Measurements from ENCODE around the gene KIF7. TPM values are rescaled to one million over a fixed set of nuclear protein-coding genes. Genes with fewer than 3 reads are reported as not detected.

Gene KIF7
- total and polyA plus RNA-seq, 2 experiments from 2014 or later = 4.6 to 20.1 TPM

GRCh38 chr15:89671687-89672086 lies 16.4 kb upstream of the KIF7 start:
- Mint-ChIP-seq H3K4me3 (no peak overlapping the region), H3K27ac (no peak overlapping the region), H3K9me3 (no peaks in the 10 kb centered on the region), H3K36me3 (ENCODE audit: low read depth) (no peaks in the 10 kb centered on the region), H3K27me3 (ENCODE audit: insufficient read depth, low read depth, poor library complexity) (peaks cover 5% of the 10 kb centered on the region), H3K4me1 (peaks cover 10% of the 10 kb centered on the region; the same call in 2 of the 3 replicates)
- DNase-seq (ENCODE audit: low spot score) = no peak
- no peak for ATAC-seq
- no peaks in the 10 kb centered on the region for H3K79me2 ChIP-seq (replicated peaks; ENCODE audit: insufficient read depth)
- H3F3A ChIP-seq (replicated peaks; ENCODE audit: low read depth) = no peaks in the 10 kb centered on the region
- H3K27ac ChIP-seq (ENCODE audit: low read depth) = no peak overlapping the region
- H3K9me2 ChIP-seq (ENCODE audit: insufficient read depth) = no peaks in the 10 kb centered on the region
- H3K27me3 ChIP-seq (ENCODE audit: insufficient read depth) = no peaks in the 10 kb centered on the region
- no peaks in the 10 kb centered on the region for H3K36me3 ChIP-seq (ENCODE audit: insufficient read depth)
- H3K4me3 ChIP-seq = no peak overlapping the region
- TF ChIP-seq ZNF462 (CRISPR knock-in tag; IDR thresholded peaks at IDR 0.05) (no peak), CTCF (conservative IDR thresholded peaks at IDR 0.05; ENCODE audit: low read depth in 2 of 2) (no peak), NANOG (IDR thresholded peaks at IDR 0.05; ENCODE audit: borderline replicate concordance) (no peak), POLR2AphosphoS5 (IDR thresholded peaks at IDR 0.05; ENCODE audit: low read depth) (no peak), ZNF114 (CRISPR knock-in tag; IDR thresholded peaks at IDR 0.05) (no peak), CREB1 (CRISPR knock-in tag; IDR thresholded peaks at IDR 0.05; ENCODE audit: low read depth) (no peak), EZH2 (IDR thresholded peaks at IDR 0.05; ENCODE audit: low read depth, unreplicated experiment) (no peak), REST (IDR thresholded peaks at IDR 0.05; ENCODE audit: unreplicated experiment) (no peak)
- no peak overlapping the region for H2AFZ ChIP-seq
- no peaks in the 10 kb centered on the region for H3K4me1 ChIP-seq (ENCODE audit: insufficient read depth)
- no peaks in the 10 kb centered on the region for H4K20me1 ChIP-seq (replicated peaks; ENCODE audit: insufficient read depth)
- H3K4me2 ChIP-seq = no peak overlapping the region

Data from GM23338 (cell line).